ENCODE results near the gene SACM1L. TPM values are rescaled to one million over a fixed set of nuclear protein-coding genes. Genes with fewer than 3 reads are reported as not detected.
A peak's percentile ranks its signal among the peaks of the same experiment; 100 is the strongest.

SACM1L gene
- total and polyA plus RNA-seq, 2 donors (not counting 3 experiments of a cell fraction or from before 2014, with no cell fraction given) = 11.9 to 39.9 TPM

- TF ChIP-seq GATA2 (IDR thresholded peaks at IDR 0.05; ENCODE audit: insufficient read depth, insufficient read length, low read depth, low read length) (peak; percentile 62), FOS (IDR thresholded peaks at IDR 0.05; ENCODE audit: borderline replicate concordance, insufficient read depth, low read length) (peak; percentile 86), JUN (IDR thresholded peaks at IDR 0.05; ENCODE audit: borderline replicate concordance, insufficient read depth, insufficient read length, low read depth) (peak; percentile 79), POLR2AphosphoS5 (IDR thresholded peaks at IDR 0.05; ENCODE audit: insufficient read depth, low read depth, low read length) (peak; percentile 74), EZH2 (IDR thresholded peaks at IDR 0.05; ENCODE audit: borderline replicate concordance, low read depth, low read length, severe bottlenecking) (no peak)
- peak overlapping the region in 1 of 3 experiments; percentile 9 for H3K4me3 ChIP-seq (replicated peaks in 1 of 3; ENCODE audit: insufficient read depth in 1 of 3, low read depth in 1 of 3, low read length in 3 of 3)
- peak; percentile 88 for FAIRE-seq
These were observed 44.4 kb upstream of the SACM1L start for GRCh38 chr3:45644791-45645201.

GRCh38 chr3:45646051-45646585 lies 43.1 kb upstream of the SACM1L start:
- dilution Hi-C loops (cut with MboI; ENCODE audit: extremely low pct_ligation_motif_present, low sequenced_read_pairs) (no loop called here), intact Hi-C loops (cut with micrococcal nuclease) (no loop called here)
- TF ChIP-seq MYC (IDR thresholded peaks at IDR 0.05; ENCODE audit: low read depth, low read length) (no peak), POLR2A (IDR thresholded peaks at IDR 0.05; ENCODE audit: low read depth, low read length) (no peak), GATA2 (IDR thresholded peaks at IDR 0.05; ENCODE audit: insufficient read depth, insufficient read length, low read depth, low read length) (no peak), POLR2AphosphoS5 (IDR thresholded peaks at IDR 0.05; ENCODE audit: insufficient read depth, low read depth, low read length) (no peak), FOS (IDR thresholded peaks at IDR 0.05; ENCODE audit: borderline replicate concordance, insufficient read depth, low read length) (no peak), MAX (IDR thresholded peaks at IDR 0.05; ENCODE audit: insufficient read depth, insufficient read length) (no peak), EZH2 (IDR thresholded peaks at IDR 0.05; ENCODE audit: borderline replicate concordance, low read depth, low read length, severe bottlenecking) (no peak), CTCF (IDR thresholded peaks at IDR 0.05; ENCODE audit: extremely low read depth in 1 of 2, insufficient read depth in 1 of 2, low read depth in 1 of 2, low read length in 2 of 2) (no peak), JUN (IDR thresholded peaks at IDR 0.05; ENCODE audit: borderline replicate concordance, insufficient read depth, insufficient read length, low read depth) (no peak)
- peak overlapping the region; percentile 62 for H3K9ac ChIP-seq (replicated peaks; ENCODE audit: extremely low read depth, insufficient read depth, low read length)
- no peaks in the 10 kb centered on the region for H3K27me3 ChIP-seq (ENCODE audit: control insufficient read depth in 2 of 2, insufficient read depth in 2 of 2, low read length in 2 of 2)
- no peaks in the 10 kb centered on the region for H3K9me3 ChIP-seq (replicated peaks; ENCODE audit: control insufficient read depth, insufficient read depth, low read length)
- H3K9me1 ChIP-seq (replicated peaks; ENCODE audit: control insufficient read depth, extremely low read depth, insufficient read depth, low read length) = no peaks in the 10 kb centered on the region
- no peak overlapping the region for H3K4me3 ChIP-seq (replicated peaks in 1 of 3; ENCODE audit: insufficient read depth in 1 of 3, low read depth in 1 of 3, low read length in 3 of 3)
- ChIA-PET CTCF (interaction anchor here (0.7 to 3.7 kb wide), 3 partner anchors 10 to 131 kb away, joined by 3 to 42 read pairs (median 3); no protein-coding TSS in a partner anchor), POLR2A (interaction anchor here (0.7 kb wide), 1 partner anchor 258 kb away, joined by 4 read pairs; no protein-coding TSS in a partner anchor)
- peaks cover 61% of the 10 kb centered on the region for H3K4me1 ChIP-seq (ENCODE audit: control insufficient read depth, extremely low read depth, insufficient read depth, low read length)
- peaks cover 52% of the 10 kb centered on the region for H3K79me2 ChIP-seq (ENCODE audit: control insufficient read depth, insufficient read depth, low read length)
- DNase-seq (ENCODE audit: low read depth, low spot score) = peak; percentile 16
- BruUV-seq (replicated peaks) = no TSS peak
- no peak overlapping the region for H3K4me2 ChIP-seq (ENCODE audit: insufficient read depth, low read length)
- no peaks in the 10 kb centered on the region for H3K36me3 ChIP-seq (ENCODE audit: control insufficient read depth in 2 of 2, extremely low read depth in 1 of 2, insufficient read depth in 2 of 2, low read length in 2 of 2)
- FAIRE-seq = no peak
- no peak overlapping the region for H2AFZ ChIP-seq (ENCODE audit: low read depth, low read length)
- H3K27ac ChIP-seq (ENCODE audit: insufficient read depth, low read depth, low read length) = peak overlapping the region; percentile 89
- no peaks in the 10 kb centered on the region for H4K20me1 ChIP-seq (replicated peaks; ENCODE audit: control insufficient read depth, extremely low read depth, insufficient read depth, low read length)

More at GRCh38 chr3:45644791-45645201, 44.4 kb upstream of the SACM1L start:
- Histone ChIP-seq H3K9me1 (replicated peaks; ENCODE audit: control insufficient read depth, extremely low read depth, insufficient read depth, low read length) (no peaks in the 10 kb centered on the region), H3K4me1 (ENCODE audit: control insufficient read depth, extremely low read depth, insufficient read depth, low read length) (peaks cover 74% of the 10 kb centered on the region), H3K27ac (ENCODE audit: insufficient read depth, low read depth, low read length) (peak overlapping the region; percentile 89), H4K20me1 (replicated peaks; ENCODE audit: control insufficient read depth, extremely low read depth, insufficient read depth, low read length) (no peaks in the 10 kb centered on the region), H3K4me2 (ENCODE audit: insufficient read depth, low read length) (peak overlapping the region; percentile 59), H3K9me3 (replicated peaks; ENCODE audit: control insufficient read depth, insufficient read depth, low read length) (no peaks in the 10 kb centered on the region), H3K79me2 (ENCODE audit: control insufficient read depth, insufficient read depth, low read length) (peaks cover 60% of the 10 kb centered on the region), H2AFZ (ENCODE audit: low read depth, low read length) (no peak overlapping the region), H3K27me3 (ENCODE audit: control insufficient read depth in 2 of 2, insufficient read depth in 2 of 2, low read length in 2 of 2) (no peaks in the 10 kb centered on the region), H3K36me3 (ENCODE audit: control insufficient read depth in 2 of 2, extremely low read depth in 1 of 2, insufficient read depth in 2 of 2, low read length in 2 of 2) (no peaks in the 10 kb centered on the region), H3K9ac (replicated peaks; ENCODE audit: extremely low read depth, insufficient read depth, low read length) (peak overlapping the region; percentile 75)
- ChIA-PET CTCF (interaction anchor here (0.7 to 3.7 kb wide), 12 partner anchors 9 to 136 kb away, joined by 3 to 42 read pairs (median 4); no protein-coding TSS in a partner anchor), POLR2A (interaction anchor here (1.1 kb wide), 1 partner anchor 22 kb away, joined by 3 read pairs; no protein-coding TSS in a partner anchor)
- no TSS peak for BruUV-seq (replicated peaks)
- DNase-seq (ENCODE audit: low read depth, low spot score) = peak; percentile 89
- intact Hi-C loops (cut with micrococcal nuclease) = loop anchor here (1.0 kb wide), 1 partner anchor 13 kb away; no protein-coding TSS in a partner anchor
- dilution Hi-C loops (cut with MboI; ENCODE audit: extremely low pct_ligation_motif_present, low sequenced_read_pairs) = no loop called here

Data from endothelial cell of umbilical vein (primary cell).